B cell (primary cell): ENCODE results near the gene EVX1. TPM values are rescaled to one million over a fixed set of nuclear protein-coding genes. Genes with fewer than 3 reads are reported as not detected.

ENCODE experiments used
- ATAC-seq: fragments of 200-7000 bp; cut with Tn5 transposase; one replicate; pipeline ENCODE4 v1.10.0; 2021; ENCODE audit warnings: low read depth, mild to moderate bottlenecking, moderate number of reproducible peaks, moderate library complexity
- CTCF ChIA-PET: fragments of 350-600 bp; sonication (Branson Sonifier 250); formaldehyde crosslinking; loops from one replicate; lab custom pipeline; 2021; ENCODE audit warnings: antibody characterized with exemption, inconsistent platforms; lab: Charles Lee
- POLR2A ChIA-PET: fragments of 350-600 bp; sonication (Branson Sonifier 250); formaldehyde crosslinking; loops from one replicate; lab custom pipeline; 2021; ENCODE audit warnings: antibody characterized with exemption; lab: Charles Lee
- DNase-seq: peaks from one replicate; pipeline ENCODE4 v3.0.0; 2013
- H2AFZ ChIP-seq: 2 replicates; pipeline ENCODE4 v1.6.1; 2012; ENCODE audit warnings: mild to moderate bottlenecking, low read depth, low read length; ENCODE audit not compliant: insufficient read depth, poor library complexity, severe bottlenecking
- H3K27ac ChIP-seq, 2 donors: 1 replicate in 1 of 2; 2 replicates in 1 of 2; pipeline ENCODE4 v1.5.1; 2012 to 2013; ENCODE audit warnings: low read length in 2 of 2, mild to moderate bottlenecking in 2 of 2, moderate library complexity in 1 of 2
- H3K27me3 ChIP-seq, 4 experiments: fragments of 200-600 bp in 1 of 4; sonication (generic) in 1 of 4; replicated peaks in 1 of 4; 1 replicate in 2 of 4; 2 replicates in 2 of 4; pipeline versions ENCODE4 v1.6.1 to v1.7.0; 2013 to 2016; ENCODE audit warnings: low read length in 3 of 4, mild to moderate bottlenecking in 2 of 4, mixed read lengths in 1 of 4, moderate library complexity in 1 of 4; ENCODE audit not compliant: insufficient read depth in 4 of 4, control insufficient read depth in 3 of 4; ENCODE audit errors: control extremely low read depth in 1 of 4
- H3K36me3 ChIP-seq, 2 experiments: replicated peaks in 1 of 2; 1 replicate in 1 of 2; 2 replicates in 1 of 2; pipeline versions ENCODE4 v1.6.1 to v1.7.1; 2013; ENCODE audit warnings: low read length in 1 of 2; ENCODE audit not compliant: insufficient read depth in 2 of 2, control insufficient read depth in 1 of 2; ENCODE audit errors: control extremely low read depth in 1 of 2, extremely low read depth in 1 of 2
- H3K4me1 ChIP-seq, 2 donors: fragments of 200-600 bp in 1 of 2; sonication (generic) in 1 of 2; 1 replicate in 1 of 2; 2 replicates in 1 of 2; pipeline versions ENCODE4 v1.5.1 to v1.6.1; 2013 to 2017; ENCODE audit warnings: low read length in 2 of 2; ENCODE audit not compliant: control insufficient read depth in 2 of 2, insufficient read depth in 2 of 2
- H3K4me2 ChIP-seq: replicated peaks from 2 replicates; pipeline ENCODE3; 2012; ENCODE audit warnings: mild to moderate bottlenecking, low read depth, low read length; ENCODE audit not compliant: poor library complexity, severe bottlenecking
- H3K4me3 ChIP-seq, 5 experiments: fragments of 200-600 bp in 1 of 5; sonication (generic) in 1 of 5; 1 replicate in 3 of 5; 2 replicates in 2 of 5; pipeline versions ENCODE4 v1.5.1 to v1.7.0; 2011 to 2016; ENCODE audit warnings: low read length in 4 of 5, mild to moderate bottlenecking in 4 of 5, low read depth in 2 of 5, control low read depth in 1 of 5, moderate library complexity in 1 of 5; ENCODE audit not compliant: insufficient read depth in 1 of 5; ENCODE audit errors: control extremely low read depth in 1 of 5, extremely low read depth in 1 of 5
- H3K79me2 ChIP-seq: fragments of 200-600 bp; sonication (generic); one replicate; pipeline ENCODE4 v1.6.0; 2016; ENCODE audit warnings: low read length; ENCODE audit not compliant: control insufficient read depth, insufficient read depth
- H3K9ac ChIP-seq: fragments of 200-600 bp; sonication (generic); 2 replicates; pipeline ENCODE4 v1.6.1; 2017; ENCODE audit warnings: mild to moderate bottlenecking, low read length, moderate library complexity
- H3K9me3 ChIP-seq, 3 donors: one replicate each; pipeline versions ENCODE4 v1.6.1 to v1.7.1; 2013; ENCODE audit warnings: low read length in 2 of 3; ENCODE audit not compliant: control insufficient read depth in 2 of 3, insufficient read depth in 1 of 3; ENCODE audit errors: control extremely low read depth in 1 of 3
- H4K20me1 ChIP-seq: 2 replicates; pipeline ENCODE4 v1.6.0; 2012; ENCODE audit warnings: mild to moderate bottlenecking, low read length; ENCODE audit not compliant: insufficient read depth, control insufficient read depth, poor library complexity, severe bottlenecking
- H3K27ac Mint-ChIP-seq: one replicate; pipeline ENCODE4 v1.8.0; 2021; ENCODE audit warnings: mixed read lengths
- H3K27me3 Mint-ChIP-seq: one replicate; pipeline ENCODE4 v1.8.0; 2021; ENCODE audit warnings: mixed read lengths
- H3K4me1 Mint-ChIP-seq: one replicate; pipeline ENCODE4 v1.8.0; 2021; ENCODE audit warnings: mixed read lengths
- H3K4me3 Mint-ChIP-seq: one replicate; pipeline ENCODE4 v1.8.0; 2021; ENCODE audit warnings: mixed read lengths
- H3K9me3 Mint-ChIP-seq: one replicate; pipeline ENCODE4 v1.8.0; 2022; ENCODE audit warnings: mixed read lengths; ENCODE audit not compliant: insufficient read depth
- CTCF ChIP-seq: fragments of 200-600 bp; IDR thresholded peaks from one replicate; pipeline ENCODE4 v1.8.0; 2022; ENCODE audit warnings: antibody characterized with exemption, mild to moderate bottlenecking
- EZH2 ChIP-seq: IDR thresholded peaks from 2 replicates; pipeline ENCODE4 v1.6.1; 2012; ENCODE audit warnings: borderline replicate concordance, low read depth, mild to moderate bottlenecking, moderate library complexity, low read length; ENCODE audit not compliant: insufficient read depth, poor library complexity, severe bottlenecking
- WGBS: methylation state at CpG from one replicate; pipeline ENCODE4 v1.1.5; 2013; ENCODE audit warnings: missing lambda C conversion rate; ENCODE audit not compliant: insufficient coverage; 5-methylcytosine and 5-hydroxymethylcytosine counted together
- intact Hi-C: fragments of 100-400 bp; cut with micrococcal nuclease; formaldehyde crosslinking; loops from one replicate; pipeline ENCODE4 v1.10.0; 2022
- polyA plus RNA-seq: library from polyadenylated mRNA; depleted of rRNA; stranded (reverse); fragments of >200 nt; gene quantifications from 2 replicates; pipeline ENCODE4 v1.2.3, GENCODE V29; 2012
- total RNA-seq, 2 donors: library from RNA; stranded (reverse); fragments of 120-200 nt in 1 of 2; gene quantifications; 1 replicate in 1 of 2; 2 replicates in 1 of 2; pipeline versions ENCODE4 v1.2.3 to v1.2.4, GENCODE V29; 2013 to 2022

Gene EVX1
- total and polyA plus RNA-seq, 2 donors (not counting 1 experiment from before 2014, with no cell fraction given) = not detected

DNA sequence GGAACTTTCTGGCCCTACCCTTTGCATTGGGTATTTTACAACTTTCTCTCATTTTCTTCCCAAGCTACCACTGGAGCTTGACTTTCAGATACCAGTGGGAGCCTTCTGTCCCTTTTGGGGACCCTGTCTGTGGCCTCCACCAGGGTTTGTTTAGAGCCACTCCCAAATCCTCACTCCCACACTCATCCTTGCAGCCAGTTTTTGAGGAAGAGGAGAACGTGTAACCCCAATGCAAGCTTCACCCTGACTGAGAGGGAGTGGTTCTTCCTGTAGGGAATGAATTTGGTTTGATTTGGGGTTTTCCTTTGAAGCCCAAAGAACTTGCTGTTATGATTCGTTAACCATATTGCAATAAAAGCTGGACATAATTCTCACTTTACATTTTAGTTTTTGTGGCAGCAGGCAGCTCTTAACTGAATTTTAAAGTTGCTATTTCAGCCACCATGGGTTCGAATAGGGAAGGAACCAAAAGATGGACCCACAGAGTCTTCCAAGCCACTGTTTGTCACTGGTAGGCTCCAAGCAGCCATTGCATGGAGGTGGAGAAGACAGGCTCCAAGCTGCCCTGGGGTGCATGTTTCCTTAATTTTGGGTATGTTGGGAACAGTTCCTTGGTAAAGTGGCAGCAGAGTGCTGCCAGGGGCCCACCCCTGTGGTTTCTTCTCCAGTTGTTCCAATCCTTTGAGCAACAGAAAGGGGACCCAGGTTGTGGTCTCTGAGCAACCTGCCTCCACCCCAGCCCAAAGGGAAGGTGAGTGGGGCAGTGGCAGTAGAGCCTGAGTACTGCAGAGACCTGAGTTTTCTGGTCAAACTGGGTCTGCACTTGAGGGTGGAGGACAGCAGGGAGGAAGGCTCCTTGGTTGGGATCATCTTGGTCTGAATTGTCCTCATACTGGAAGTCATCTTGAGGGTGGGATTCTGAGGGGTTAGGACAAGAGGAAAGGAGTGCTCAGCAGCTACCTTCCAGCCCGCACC, 5.1 kb downstream of the EVX1 start:
- no peak overlapping the region for H3K27ac Mint-ChIP-seq
- H3K36me3 ChIP-seq = no peaks in the 10 kb centered on the region
- peaks cover 0 to 98% (median 85%) of the 10 kb centered on the region in 4 experiments for H3K27me3 ChIP-seq
- TF ChIP-seq EZH2 = no peak
- TF ChIP-seq CTCF = no peak
- peaks cover 34% of the 10 kb centered on the region for H3K4me1 Mint-ChIP-seq
- no peak overlapping the region for H3K4me3 Mint-ChIP-seq
- WGBS = 81% methylated on average over 2 of the region's 4 CpGs
- CTCF ChIA-PET = interaction anchor here (1.2 kb wide), 2 partner anchors 52 to 98 kb away, joined by 3 read pairs; no protein-coding TSS in a partner anchor
- H3K9me3 Mint-ChIP-seq = no peaks in the 10 kb centered on the region
- no peak overlapping the region for H3K4me3 ChIP-seq
- H3K27ac ChIP-seq = no peak overlapping the region
- no peaks in the 10 kb centered on the region for H4K20me1 ChIP-seq
- H3K9me3 ChIP-seq = peaks cover 0 to 77% (median 5%) of the 10 kb centered on the region in 3 donors
- no peak for ATAC-seq
- POLR2A ChIA-PET = no interaction called here
- H3K9ac ChIP-seq = no peak overlapping the region
- H3K79me2 ChIP-seq = no peaks in the 10 kb centered on the region
- peaks cover 45 to 84% of the 10 kb centered on the region in 2 donors for H3K4me1 ChIP-seq
- H3K4me2 ChIP-seq = no peak overlapping the region
- DNase-seq = no peak
- H2AFZ ChIP-seq = no peak overlapping the region
- peaks cover 75% of the 10 kb centered on the region for H3K27me3 Mint-ChIP-seq
- intact Hi-C loops = no loop called here

GRCh38 chr7:27248427-27248806, 5.8 kb downstream of the EVX1 start:
- H3K4me2 ChIP-seq = no peak overlapping the region
- ATAC-seq (no peak), DNase-seq (no peak)
- H3K4me1 ChIP-seq = peaks cover 43 to 80% of the 10 kb centered on the region in 2 donors
- no peaks in the 10 kb centered on the region for H3K79me2 ChIP-seq
- WGBS = 83% methylated on average over 3 of the region's 3 CpGs
- CTCF ChIA-PET = no interaction called here
- peaks cover 0 to 76% (median 5%) of the 10 kb centered on the region in 3 donors for H3K9me3 ChIP-seq
- no peak for TF ChIP-seq EZH2
- TF ChIP-seq CTCF = no peak
- intact Hi-C loops = no loop called here
- no peak overlapping the region for H3K9ac ChIP-seq
- H3K36me3 ChIP-seq = no peaks in the 10 kb centered on the region
- no peaks in the 10 kb centered on the region for H3K9me3 Mint-ChIP-seq
- H3K27ac Mint-ChIP-seq = no peak overlapping the region
- H2AFZ ChIP-seq = no peak overlapping the region
- H3K27me3 Mint-ChIP-seq = peaks cover 79% of the 10 kb centered on the region
- no peak overlapping the region for H3K4me3 ChIP-seq
- no peaks in the 10 kb centered on the region for H4K20me1 ChIP-seq
- H3K4me3 Mint-ChIP-seq = peak overlapping the region; percentile 46
- POLR2A ChIA-PET = no interaction called here
- no peak overlapping the region for H3K27ac ChIP-seq
- H3K27me3 ChIP-seq = peaks cover 0 to 98% (median 86%) of the 10 kb centered on the region in 4 experiments
- peaks cover 33% of the 10 kb centered on the region for H3K4me1 Mint-ChIP-seq
